Stimulated activated effector memory CD8-positive, alpha-beta T cell treated with anti-CD3 and anti-CD28 coated beads, Interleukin-12 subunit alpha, Interleukin-12 subunit beta, amount 100 ng/mL, for 72 hours (primary cell): Measurements from ENCODE around the gene RAB39A.
"Not testable (repeated sequence)": the region's sequence is repeated elsewhere in the genome, so short reads cannot be mapped to it uniquely, and the experiment has no call there.

ENCODE experiments used
- ATAC-seq: fragments of 150-1000 bp; cut with Tn5 transposase; 2 replicates; pipeline ENCODE4 v1.10.0; 2021
- DNase-seq, 2 donors: peaks; one replicate each; pipeline ENCODE4 v3.0.0; 2021 to 2022; ENCODE audit warnings: low spot score in 2 of 2
- H3K27ac Mint-ChIP-seq: one replicate; pipeline ENCODE4 v1.8.0; 2022; ENCODE audit warnings: mild to moderate bottlenecking, mixed read lengths
- H3K36me3 Mint-ChIP-seq: one replicate; pipeline ENCODE4 v1.8.0; 2022; ENCODE audit warnings: mild to moderate bottlenecking, mixed read lengths
- H3K4me1 Mint-ChIP-seq: one replicate; pipeline ENCODE4 v1.8.0; 2022; ENCODE audit warnings: mixed read lengths
- H3K4me3 Mint-ChIP-seq: one replicate; pipeline ENCODE4 v1.8.0; 2022; ENCODE audit warnings: mild to moderate bottlenecking, mixed read lengths
- H3K9me3 Mint-ChIP-seq: one replicate; pipeline ENCODE4 v1.8.0; 2022; ENCODE audit warnings: mixed read lengths

RAB39A gene

DNA sequence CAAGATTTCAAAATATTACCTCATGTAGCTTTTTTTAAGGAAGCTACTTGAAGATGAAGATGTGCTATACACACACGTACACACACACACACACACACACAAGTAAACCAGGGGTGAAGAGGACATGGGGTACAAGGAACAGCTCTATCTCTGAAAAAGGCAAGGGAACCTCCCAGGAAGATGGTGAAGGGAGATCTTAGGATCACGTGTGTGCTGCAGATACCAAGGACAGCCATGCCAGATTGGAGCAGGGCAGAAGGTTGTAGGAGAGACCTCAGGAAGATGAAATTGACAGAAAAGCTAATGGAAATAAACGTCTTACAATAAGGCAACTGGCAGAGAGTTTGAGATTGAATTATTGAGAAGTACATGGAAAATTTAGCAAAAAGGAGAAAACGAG, 19.7 kb downstream of the RAB39A start:
- no peaks in the 10 kb centered on the region for H3K9me3 Mint-ChIP-seq
- no peak overlapping the region for H3K27ac Mint-ChIP-seq
- H3K36me3 Mint-ChIP-seq: no peaks in the 10 kb centered on the region
- no peak overlapping the region for H3K4me3 Mint-ChIP-seq
- H3K4me1 Mint-ChIP-seq: no peaks in the 10 kb centered on the region
- ATAC-seq (no peak), DNase-seq (no peak)

- not testable (repeated sequence) for ATAC-seq, H3K4me3 Mint-ChIP-seq, H3K36me3 Mint-ChIP-seq
These were observed 20.1 kb downstream of the RAB39A start for GRCh38 chr11:107948328-107948727.

DNA sequence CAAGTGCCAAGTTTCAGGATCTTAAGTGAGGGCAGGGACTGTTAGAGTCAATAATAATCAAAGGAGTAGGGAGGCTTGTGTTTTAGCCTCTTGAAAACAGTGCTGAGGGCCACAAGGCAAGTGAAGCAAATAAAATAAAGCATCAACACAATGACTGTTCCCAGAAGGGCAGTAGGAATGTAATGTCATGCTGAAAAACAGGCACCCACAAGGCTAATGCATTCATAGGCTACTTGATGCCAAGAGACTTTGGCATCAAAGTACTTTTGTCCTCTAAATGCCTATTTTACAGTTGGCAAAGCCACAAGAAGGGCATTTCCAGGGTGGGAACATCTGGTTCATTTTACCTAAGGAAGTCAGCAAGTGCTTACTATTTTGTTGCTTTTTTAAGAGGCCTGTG, 22.9 kb downstream of the RAB39A start:
- H3K27ac Mint-ChIP-seq: no peak overlapping the region
- H3K4me3 Mint-ChIP-seq: no peak overlapping the region
- H3K4me1 Mint-ChIP-seq: no peaks in the 10 kb centered on the region
- no peaks in the 10 kb centered on the region for H3K9me3 Mint-ChIP-seq
- H3K36me3 Mint-ChIP-seq: no peaks in the 10 kb centered on the region
- DNase-seq: no peak
- no peak for ATAC-seq

More at GRCh38 chr11:107948328-107948727, 20.1 kb downstream of the RAB39A start:
- H3K9me3 Mint-ChIP-seq, H3K27ac Mint-ChIP-seq, DNase-seq, H3K4me1 Mint-ChIP-seq: not testable (repeated sequence)

DNA sequence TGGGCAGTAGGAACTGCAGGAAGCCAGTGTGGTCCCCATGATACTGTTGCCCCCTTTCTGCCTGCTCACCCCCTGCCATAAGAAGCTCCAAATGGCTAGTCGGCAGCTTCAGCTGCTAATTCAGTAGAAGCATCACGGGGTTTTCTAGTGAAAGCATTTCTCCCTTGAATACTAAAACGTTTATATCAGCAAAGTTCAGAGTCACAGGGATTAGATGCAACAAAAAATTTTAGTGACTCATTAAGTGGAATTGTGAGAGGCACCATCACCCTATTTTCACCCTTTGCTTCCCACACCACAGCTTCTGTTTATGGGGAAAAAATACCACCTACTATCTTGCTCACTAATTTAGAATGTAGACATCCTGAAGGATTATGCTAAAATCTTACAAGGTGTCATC, 25.2 kb downstream of the RAB39A start:
- Mint-ChIP-seq H3K4me1 (no peaks in the 10 kb centered on the region), H3K9me3 (no peaks in the 10 kb centered on the region), H3K4me3 (no peak overlapping the region), H3K36me3 (no peaks in the 10 kb centered on the region), H3K27ac (no peak overlapping the region)
- ATAC-seq: no peak
- DNase-seq: no peak

GRCh38 chr11:107956543-107956942, 28.3 kb downstream of the RAB39A start:
- H3K36me3 Mint-ChIP-seq: no peaks in the 10 kb centered on the region
- no peak overlapping the region for H3K27ac Mint-ChIP-seq
- DNase-seq: no peak
- H3K4me1 Mint-ChIP-seq: no peaks in the 10 kb centered on the region
- no peak for ATAC-seq
- no peak overlapping the region for H3K4me3 Mint-ChIP-seq
- no peaks in the 10 kb centered on the region for H3K9me3 Mint-ChIP-seq

DNA sequence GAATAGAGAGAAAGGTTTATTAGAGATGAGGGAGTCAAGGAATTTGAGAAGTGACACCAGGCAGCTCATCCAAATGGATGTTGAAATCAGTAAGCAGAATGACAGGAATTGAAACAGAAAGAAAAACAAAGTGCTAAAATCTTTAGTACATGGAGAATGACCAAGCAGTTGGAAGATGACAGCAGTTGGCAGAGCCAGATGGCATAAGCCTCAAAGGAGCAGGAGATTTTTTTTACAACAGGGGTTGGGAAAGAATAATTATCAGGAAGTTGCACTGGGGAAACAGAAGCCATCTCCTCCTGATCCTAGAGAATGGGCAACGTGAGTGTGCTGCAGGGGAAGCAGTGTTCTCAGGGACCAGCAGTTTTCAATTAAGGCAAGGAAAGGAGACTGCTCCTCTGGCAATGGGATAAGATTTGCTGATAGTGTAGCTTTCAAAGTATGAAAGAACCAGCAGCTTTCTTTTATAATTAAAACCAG, 28.9 kb downstream of the RAB39A start:
- Mint-ChIP-seq H3K4me1 (no peaks in the 10 kb centered on the region), H3K4me3 (no peak overlapping the region), H3K36me3 (no peaks in the 10 kb centered on the region), H3K9me3 (no peaks in the 10 kb centered on the region), H3K27ac (no peak overlapping the region)
- ATAC-seq (no peak), DNase-seq (no peak)

GRCh38 chr11:107961480-107961879, 33.2 kb downstream of the RAB39A start:
- Mint-ChIP-seq H3K27ac (no peak overlapping the region), H3K4me1 (no peaks in the 10 kb centered on the region), H3K4me3 (no peak overlapping the region), H3K36me3 (no peaks in the 10 kb centered on the region), H3K9me3 (no peaks in the 10 kb centered on the region)
- ATAC-seq (no peak), DNase-seq (no peak)

DNA sequence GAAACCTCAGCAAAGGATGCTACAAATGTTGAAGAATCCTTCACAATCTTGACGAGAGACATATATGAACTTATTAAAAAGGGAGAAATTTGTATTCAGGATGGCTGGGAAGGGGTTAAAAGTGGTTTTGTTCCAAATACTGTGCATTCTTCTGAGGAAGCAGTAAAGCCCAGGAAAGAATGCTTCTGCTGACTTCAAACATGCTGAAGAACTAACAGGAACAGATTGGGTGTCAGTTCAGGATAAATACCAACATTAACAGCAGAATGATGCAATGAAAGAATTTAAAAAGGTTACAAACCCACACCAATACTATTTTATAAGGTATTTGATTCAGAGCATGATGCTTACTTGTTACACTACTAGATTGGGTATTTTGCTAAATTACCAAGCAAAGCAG, 33.9 kb downstream of the RAB39A start:
- no peak overlapping the region for H3K27ac Mint-ChIP-seq
- DNase-seq (no peak), ATAC-seq (no peak)
- H3K4me1 Mint-ChIP-seq: no peaks in the 10 kb centered on the region
- no peaks in the 10 kb centered on the region for H3K9me3 Mint-ChIP-seq
- no peaks in the 10 kb centered on the region for H3K36me3 Mint-ChIP-seq
- no peak overlapping the region for H3K4me3 Mint-ChIP-seq

DNA sequence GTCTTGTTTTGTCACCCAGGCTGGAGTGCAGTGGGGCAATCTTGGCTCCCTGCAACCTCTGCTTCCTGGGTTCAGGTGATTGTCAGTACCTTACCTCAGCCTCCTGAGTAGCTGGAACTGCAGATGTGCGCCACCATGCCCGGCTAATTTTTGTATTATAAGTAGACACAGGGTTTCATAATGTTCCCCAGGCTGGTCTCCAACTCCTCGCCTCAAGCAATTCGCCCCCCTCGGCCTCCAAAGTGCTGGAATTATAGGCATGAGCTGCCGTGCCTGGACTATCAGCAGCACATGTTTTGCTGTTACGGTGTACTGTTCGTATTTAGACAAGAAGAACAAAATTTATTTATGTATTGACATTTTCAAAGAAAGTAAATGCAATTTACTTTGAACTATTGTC, 34.8 kb downstream of the RAB39A start:
- ATAC-seq: no peak
- H3K27ac Mint-ChIP-seq: no peak overlapping the region
- no peak for DNase-seq
- H3K36me3 Mint-ChIP-seq: no peaks in the 10 kb centered on the region
- no peaks in the 10 kb centered on the region for H3K4me1 Mint-ChIP-seq
- H3K9me3 Mint-ChIP-seq: no peaks in the 10 kb centered on the region
- no peak overlapping the region for H3K4me3 Mint-ChIP-seq

DNA sequence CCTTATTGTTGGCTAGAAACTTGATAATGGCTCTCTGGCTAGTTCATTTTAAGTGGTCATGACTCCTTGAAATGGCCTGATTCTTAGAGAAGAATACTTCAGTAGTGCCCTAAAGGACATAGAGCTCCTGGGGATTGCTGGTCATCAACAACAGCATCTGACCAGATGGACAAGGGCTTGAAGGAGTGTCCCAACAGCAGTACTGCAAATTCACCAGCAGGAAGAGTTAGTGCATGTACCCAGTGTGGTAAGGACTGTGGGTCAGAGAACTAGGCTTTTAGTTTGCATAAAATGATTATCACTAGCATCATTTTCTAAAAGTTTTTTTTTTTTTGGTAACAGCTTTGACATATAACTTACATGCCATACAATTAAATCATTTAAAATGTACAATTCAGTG, 41.0 kb downstream of the RAB39A start:
- H3K27ac Mint-ChIP-seq: no peak overlapping the region
- H3K36me3 Mint-ChIP-seq: no peaks in the 10 kb centered on the region
- ATAC-seq (no peak), DNase-seq (no peak)
- H3K4me1 Mint-ChIP-seq: no peaks in the 10 kb centered on the region
- no peak overlapping the region for H3K4me3 Mint-ChIP-seq
- H3K9me3 Mint-ChIP-seq: no peaks in the 10 kb centered on the region

- Mint-ChIP-seq H3K36me3 (no peaks in the 10 kb centered on the region), H3K4me1 (no peaks in the 10 kb centered on the region), H3K27ac (no peak overlapping the region), H3K4me3 (no peak overlapping the region), H3K9me3 (no peaks in the 10 kb centered on the region)
- ATAC-seq (no peak), DNase-seq (no peak)
These were observed 41.8 kb downstream of the RAB39A start for GRCh38 chr11:107970049-107970448.

DNA sequence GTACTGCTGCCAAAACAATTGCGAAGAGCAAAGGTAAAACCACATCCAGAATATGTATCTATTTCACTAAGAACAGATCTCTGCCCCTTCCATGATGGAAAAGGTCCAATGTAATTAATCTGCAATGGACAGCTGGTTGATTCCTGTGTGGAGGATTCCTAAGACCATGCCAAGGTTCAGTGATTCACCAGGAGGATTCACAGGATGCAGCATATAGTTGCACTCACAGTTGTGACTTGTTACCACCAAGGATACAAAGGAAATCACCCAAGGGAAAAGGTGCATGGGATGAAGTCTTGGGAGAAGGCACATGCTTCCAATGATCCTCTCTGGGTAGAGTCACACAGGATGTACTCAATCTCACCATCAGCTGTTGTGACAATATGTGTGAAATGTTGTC, 45.4 kb downstream of the RAB39A start:
- Mint-ChIP-seq H3K4me3 (no peak overlapping the region), H3K36me3 (no peaks in the 10 kb centered on the region), H3K27ac (no peak overlapping the region), H3K4me1 (no peaks in the 10 kb centered on the region), H3K9me3 (no peaks in the 10 kb centered on the region)
- DNase-seq (no peak), ATAC-seq (no peak)

GRCh38 chr11:107988397-107989158, 60.3 kb downstream of the RAB39A start:
- no peaks in the 10 kb centered on the region for H3K9me3 Mint-ChIP-seq
- DNase-seq: no peak
- no peak for ATAC-seq
- H3K4me3 Mint-ChIP-seq: no peak overlapping the region
- no peak overlapping the region for H3K27ac Mint-ChIP-seq
- H3K36me3 Mint-ChIP-seq: no peaks in the 10 kb centered on the region
- H3K4me1 Mint-ChIP-seq: no peaks in the 10 kb centered on the region

GRCh38 chr11:107991868-107992414, 63.7 kb downstream of the RAB39A start:
- ATAC-seq (no peak), DNase-seq (no peak)
- H3K4me3 Mint-ChIP-seq: no peak overlapping the region
- no peak overlapping the region for H3K27ac Mint-ChIP-seq
- H3K4me1 Mint-ChIP-seq: no peaks in the 10 kb centered on the region
- no peaks in the 10 kb centered on the region for H3K9me3 Mint-ChIP-seq
- no peaks in the 10 kb centered on the region for H3K36me3 Mint-ChIP-seq

- Mint-ChIP-seq H3K9me3 (no peaks in the 10 kb centered on the region), H3K36me3 (no peaks in the 10 kb centered on the region), H3K27ac (no peak overlapping the region), H3K4me3 (no peak overlapping the region), H3K4me1 (peaks cover 6% of the 10 kb centered on the region)
- ATAC-seq (no peak), DNase-seq (no peak)
These were observed 67.9 kb downstream of the RAB39A start for GRCh38 chr11:107996006-107996776.

GRCh38 chr11:107998761-107999160, 70.5 kb downstream of the RAB39A start:
- no peaks in the 10 kb centered on the region for H3K9me3 Mint-ChIP-seq
- no peak overlapping the region for H3K27ac Mint-ChIP-seq
- no peak for DNase-seq
- peaks cover 6% of the 10 kb centered on the region for H3K4me1 Mint-ChIP-seq
- H3K4me3 Mint-ChIP-seq: no peak overlapping the region
- no peak for ATAC-seq
- H3K36me3 Mint-ChIP-seq: no peaks in the 10 kb centered on the region
